ENCODE data around the gene GPR150.

GPR150 gene

DNA sequence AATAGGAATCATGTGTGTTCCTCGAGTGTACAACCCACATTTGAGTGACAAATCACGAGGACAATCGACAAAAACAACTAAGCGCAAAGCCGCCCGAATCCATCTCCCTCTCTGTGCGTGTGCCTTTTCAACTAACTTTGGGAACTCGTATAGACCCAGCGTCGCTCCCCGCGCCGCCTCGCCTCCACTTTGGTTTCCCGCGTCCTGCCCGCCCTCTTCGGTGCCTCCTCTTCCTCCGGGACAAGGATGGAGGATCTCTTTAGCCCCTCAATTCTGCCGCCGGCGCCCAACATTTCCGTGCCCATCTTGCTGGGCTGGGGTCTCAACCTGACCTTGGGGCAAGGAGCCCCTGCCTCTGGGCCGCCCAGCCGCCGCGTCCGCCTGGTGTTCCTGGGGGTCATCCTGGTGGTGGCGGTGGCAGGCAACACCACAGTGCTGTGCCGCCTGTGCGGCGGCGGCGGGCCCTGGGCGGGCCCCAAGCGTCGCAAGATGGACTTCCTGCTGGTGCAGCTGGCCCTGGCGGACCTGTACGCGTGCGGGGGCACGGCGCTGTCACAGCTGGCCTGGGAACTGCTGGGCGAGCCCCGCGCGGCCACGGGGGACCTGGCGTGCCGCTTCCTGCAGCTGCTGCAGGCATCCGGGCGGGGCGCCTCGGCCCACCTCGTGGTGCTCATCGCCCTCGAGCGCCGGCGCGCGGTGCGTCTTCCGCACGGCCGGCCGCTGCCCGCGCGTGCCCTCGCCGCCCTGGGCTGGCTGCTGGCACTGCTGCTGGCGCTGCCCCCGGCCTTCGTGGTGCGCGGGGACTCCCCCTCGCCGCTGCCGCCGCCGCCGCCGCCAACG is at the start of gene GPR150:
GPR150 (plus strand) TSS at position 58 of the 840 bp plus-strand sequence; CDS start at position 247, 189 bp downstream.
- no peak for DNase-seq (ENCODE audit: extremely low read depth, low read depth)
- TF ChIP-seq, protein P1, sequence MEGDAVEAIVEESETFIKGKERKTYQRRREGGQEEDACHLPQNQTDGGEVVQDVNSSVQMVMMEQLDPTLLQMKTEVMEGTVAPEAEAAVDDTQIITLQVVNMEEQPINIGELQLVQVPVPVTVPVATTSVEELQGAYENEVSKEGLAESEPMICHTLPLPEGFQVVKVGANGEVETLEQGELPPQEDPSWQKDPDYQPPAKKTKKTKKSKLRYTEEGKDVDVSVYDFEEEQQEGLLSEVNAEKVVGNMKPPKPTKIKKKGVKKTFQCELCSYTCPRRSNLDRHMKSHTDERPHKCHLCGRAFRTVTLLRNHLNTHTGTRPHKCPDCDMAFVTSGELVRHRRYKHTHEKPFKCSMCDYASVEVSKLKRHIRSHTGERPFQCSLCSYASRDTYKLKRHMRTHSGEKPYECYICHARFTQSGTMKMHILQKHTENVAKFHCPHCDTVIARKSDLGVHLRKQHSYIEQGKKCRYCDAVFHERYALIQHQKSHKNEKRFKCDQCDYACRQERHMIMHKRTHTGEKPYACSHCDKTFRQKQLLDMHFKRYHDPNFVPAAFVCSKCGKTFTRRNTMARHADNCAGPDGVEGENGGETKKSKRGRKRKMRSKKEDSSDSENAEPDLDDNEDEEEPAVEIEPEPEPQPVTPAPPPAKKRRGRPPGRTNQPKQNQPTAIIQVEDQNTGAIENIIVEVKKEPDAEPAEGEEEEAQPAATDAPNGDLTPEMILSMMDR (IDR thresholded peaks at IDR 0.05; ENCODE audit: low read depth, low read length, missing control alignments): no peak
- H3K4me3 ChIP-seq (replicated peaks; ENCODE audit: low read depth, low read length): peak within 1 kb of the TSS; percentile 45

DNA sequence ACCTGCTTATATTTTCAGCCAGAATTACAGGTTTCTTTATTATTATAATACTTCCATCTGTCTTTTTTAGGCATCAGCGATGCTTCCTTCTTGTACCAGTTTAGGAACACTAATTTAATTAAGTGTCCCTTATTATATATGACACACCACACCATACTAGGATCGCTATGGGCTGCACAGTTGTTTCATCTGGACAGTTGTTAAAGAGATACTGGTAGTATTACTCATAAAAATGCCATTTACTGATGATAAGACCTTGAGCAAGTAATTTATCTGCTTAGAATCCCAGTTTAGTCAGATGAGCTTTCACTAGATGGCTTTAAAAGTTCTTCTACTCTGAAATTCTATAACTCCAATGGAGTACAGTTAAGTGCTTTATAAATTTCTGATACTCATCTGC is 47.9 kb upstream of the GPR150 start:
- TF ChIP-seq, protein P1 (IDR thresholded peaks at IDR 0.05; ENCODE audit: low read depth, low read length, missing control alignments): no peak
- no peak overlapping the region for H3K4me3 ChIP-seq (replicated peaks; ENCODE audit: low read depth, low read length)
- no peak for DNase-seq (ENCODE audit: extremely low read depth, low read depth)

DNA sequence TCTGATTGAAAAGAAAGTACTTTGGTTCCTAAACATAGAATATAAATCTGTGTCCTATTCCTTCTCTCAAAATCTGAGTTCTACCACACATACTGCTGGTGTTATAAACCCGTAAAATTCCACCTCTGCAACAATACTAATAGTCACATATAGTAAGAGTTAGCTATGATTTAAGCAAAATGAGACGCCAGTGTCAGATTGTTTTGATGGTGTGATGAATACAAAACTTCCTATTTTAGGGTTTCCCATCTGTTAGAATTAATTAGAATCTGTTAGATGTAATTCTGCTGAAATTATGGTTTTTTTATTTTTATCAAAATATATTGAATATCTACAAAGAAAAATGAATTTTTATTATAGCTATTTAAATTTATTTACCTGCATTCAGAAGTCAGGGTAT is 38.3 kb upstream of the GPR150 start:
- H3K4me3 ChIP-seq (replicated peaks; ENCODE audit: low read depth, low read length): no peak overlapping the region
- DNase-seq (ENCODE audit: extremely low read depth, low read depth): no peak
- TF ChIP-seq, protein P1 (IDR thresholded peaks at IDR 0.05; ENCODE audit: low read depth, low read length, missing control alignments): no peak

DNA sequence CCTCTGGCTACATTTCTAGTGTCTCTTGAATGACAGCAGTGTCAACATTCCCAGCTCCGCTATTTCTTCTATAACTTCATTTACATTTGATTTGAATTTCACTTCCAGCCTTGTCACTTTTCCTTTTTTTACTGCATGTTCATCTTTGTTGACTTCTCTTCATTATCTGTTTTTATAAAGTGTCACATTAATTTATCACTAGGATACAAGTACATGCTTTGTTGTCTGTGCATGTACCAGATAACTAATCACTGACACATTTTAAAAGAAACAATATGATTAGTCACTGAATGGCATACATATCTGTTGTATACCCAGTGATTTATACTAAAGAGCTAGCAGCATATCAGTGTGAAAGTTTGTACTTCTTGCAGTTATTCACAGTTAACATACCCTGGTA is 35.9 kb upstream of the GPR150 start:
- no peak for DNase-seq (ENCODE audit: extremely low read depth, low read depth)
- TF ChIP-seq, protein P1 (IDR thresholded peaks at IDR 0.05; ENCODE audit: low read depth, low read length, missing control alignments): no peak
- no peak overlapping the region for H3K4me3 ChIP-seq (replicated peaks; ENCODE audit: low read depth, low read length)

DNA sequence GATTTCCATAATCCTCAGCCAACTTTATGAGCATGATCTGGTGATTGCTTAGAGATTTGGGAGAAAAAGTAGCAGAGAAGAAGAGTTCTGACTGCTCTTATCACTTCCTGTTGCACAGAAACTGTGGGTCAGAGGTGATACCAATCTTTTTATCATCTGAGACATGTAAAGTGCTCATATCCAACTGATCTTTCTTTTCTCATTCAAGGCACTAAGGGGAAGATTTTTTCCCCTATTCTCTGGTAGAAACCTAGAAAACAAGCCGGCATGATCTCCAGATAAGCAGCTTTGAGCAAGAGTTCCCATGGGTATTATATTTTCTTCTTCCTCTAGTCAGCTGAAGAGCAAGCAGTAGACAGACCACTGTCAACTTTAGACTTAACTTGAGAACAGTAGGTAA is 29.0 kb upstream of the GPR150 start:
- DNase-seq (ENCODE audit: extremely low read depth, low read depth): no peak
- TF ChIP-seq, protein P1 (IDR thresholded peaks at IDR 0.05; ENCODE audit: low read depth, low read length, missing control alignments): no peak
- H3K4me3 ChIP-seq (replicated peaks; ENCODE audit: low read depth, low read length): no peak overlapping the region

DNA sequence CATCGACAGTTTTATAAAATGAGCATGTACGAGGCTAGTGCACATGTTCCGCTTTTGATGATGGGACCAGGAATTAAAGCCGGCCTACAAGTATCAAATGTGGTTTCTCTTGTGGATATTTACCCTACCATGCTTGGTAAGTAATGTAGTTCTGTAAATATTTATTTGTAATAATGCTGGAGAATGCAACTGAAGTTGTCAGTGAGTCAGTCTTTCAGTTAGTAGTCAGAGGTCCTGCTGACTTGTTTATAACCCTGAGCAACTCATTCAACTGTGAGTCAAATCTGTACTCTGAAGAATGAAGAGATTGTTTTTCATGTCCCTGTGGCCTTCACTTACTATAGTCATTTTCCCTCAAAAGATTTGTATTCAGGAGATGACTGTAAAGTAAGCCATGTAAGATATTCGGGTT is 28.4 kb upstream of the GPR150 start:
- DNase-seq (ENCODE audit: extremely low read depth, low read depth): no peak
- TF ChIP-seq, protein P1 (IDR thresholded peaks at IDR 0.05; ENCODE audit: low read depth, low read length, missing control alignments): no peak
- H3K4me3 ChIP-seq (replicated peaks; ENCODE audit: low read depth, low read length): no peak overlapping the region
